Stomach (tissue), 9 donors: ENCODE measurements around the gene UBE2O. TPM values are rescaled to one million over a fixed set of nuclear protein-coding genes. Genes with fewer than 3 reads are reported as not detected.
A peak's percentile ranks its signal among the peaks of the same experiment; 100 is the strongest.

Experiments used
- DNase-seq, 2 donors: peaks; one replicate each; pipeline versions ENCODE4 v3.0.0 to v3.0.0-alpha.2; 2013 to 2019
- H3K27ac ChIP-seq, 5 donors: fragments of 200-600 bp in 4 of 5; sonication (generic) in 4 of 5; one replicate each; pipeline ENCODE4 v1.5.1; 2013 to 2019; ENCODE audit warnings: mild to moderate bottlenecking in 1 of 5, moderate library complexity in 1 of 5
- H3K27me3 ChIP-seq, 3 donors: fragments of 200-600 bp; sonication (generic); one replicate each; pipeline ENCODE4 v1.5.1; 2017 to 2019; ENCODE audit warnings: mixed run types in 1 of 3
- H3K36me3 ChIP-seq, 4 donors: fragments of 200-600 bp; sonication (generic); 1 replicate in 3 of 4; 2 replicates in 1 of 4; pipeline ENCODE4 v1.5.1; 2016 to 2019
- H3K4me1 ChIP-seq, 4 donors: fragments of 200-600 bp; sonication (generic); one replicate each; pipeline ENCODE4 v1.5.1; 2016 to 2019
- H3K4me3 ChIP-seq, 4 donors: fragments of 200-600 bp; sonication (generic) in 3 of 4; one replicate each; pipeline ENCODE4 v1.5.1; 2016 to 2019; ENCODE audit warnings: mild to moderate bottlenecking in 1 of 4
- H3K9me3 ChIP-seq, 4 donors: fragments of 200-600 bp; sonication (generic); one replicate each; pipeline ENCODE4 v1.5.1; 2016 to 2019
- CTCF ChIP-seq, 7 experiments: fragments of 450-650 bp in 4 of 7; fragments of 200-600 bp in 3 of 7; sonication (generic) in 3 of 7; IDR thresholded peaks; one replicate each; pipeline ENCODE4 v1.5.1; 2016 to 2019; ENCODE audit warnings: antibody characterized with exemption in 7 of 7, control low read depth in 2 of 7, mild to moderate bottlenecking in 1 of 7
- EP300 ChIP-seq: sonication (generic); formaldehyde crosslinking; IDR thresholded peaks from one replicate; pipeline ENCODE4 v1.6.1; 2017; ENCODE audit warnings: antibody characterized with exemption
- POLR2A ChIP-seq, 4 donors: fragments of 450-650 bp; IDR thresholded peaks; one replicate each; pipeline ENCODE4 v1.6.1; 2016; ENCODE audit warnings: antibody characterized with exemption in 4 of 4, control low read depth in 2 of 4, mild to moderate bottlenecking in 1 of 4, moderate library complexity in 1 of 4
- POLR2AphosphoS5 ChIP-seq, 3 donors: sonication (generic); formaldehyde crosslinking; IDR thresholded peaks; one replicate each; pipeline ENCODE4 v1.6.1; 2016; ENCODE audit warnings: antibody characterized with exemption in 3 of 3
- WGBS, 5 donors: extraction: QIAGEN DNeasy Blood & Tissue Kit in 3 of 5; methylation state at CpG; one replicate each; pipeline versions ENCODE4 v1.1.5 to v1.1.7; 2013 to 2018; 5-methylcytosine and 5-hydroxymethylcytosine counted together
- intact Hi-C: fragments of 100-400 bp; cut with DNase I; formaldehyde crosslinking; loops from one replicate; pipeline ENCODE4 v1.15.1; 2023; ENCODE audit warnings: low total_unique reads
- polyA plus RNA-seq, 3 donors: library from polyadenylated mRNA; stranded (reverse); fragments of 200-250 nt; gene quantifications; one replicate each; pipeline ENCODE4 v1.2.3, GENCODE V29; 2013
- total RNA-seq, 5 donors: library from RNA; depleted of rRNA; stranded (reverse); fragments of >200 nt; gene quantifications; one replicate each; pipeline versions ENCODE4 v1.1.0 to v1.2.3, GENCODE V29; 2014 to 2016
- donor health status: healthy with polysubstance abuse.
- donor health status: Bipolar disorder and iron deficiency.
- donor health status: healthy.

The UBE2O gene
- total and polyA plus RNA-seq, 8 donors = 4.6 to 32.7 (median 11.9) TPM

GRCh38 chr17:76382351-76382802 is 70.6 kb downstream of the UBE2O start:
- 12 to 29% (median 21%) methylated on average over 10 to 21 of the region's 21 CpGs for WGBS, 5 donors
- intact Hi-C loops = no loop called here
- DNase-seq = peak in 1 of 2 donors; percentile 73

GRCh38 chr17:76381633-76382350 is 71.2 kb downstream of the UBE2O start:
- intact Hi-C loops = no loop called here
- H3K4me3 ChIP-seq = peak overlapping the region in 2 of 4 donors; percentile 60 to 76
- WGBS, 5 donors = 68 to 78% (median 76%) methylated on average over 11 to 19 of the region's 19 CpGs
- peaks cover 37 to 49% (median 44%) of the 10 kb centered on the region in 4 donors for H3K4me1 ChIP-seq
- H3K27me3 ChIP-seq = peaks cover 0 to 31% (median 17%) of the 10 kb centered on the region in 3 donors
- H3K36me3 ChIP-seq = peaks cover 0 to under 1% (median 0%) of the 10 kb centered on the region in 4 donors
- DNase-seq = no peak
- no peaks in the 10 kb centered on the region for H3K9me3 ChIP-seq
- H3K27ac ChIP-seq = peak overlapping the region in 3 of 5 donors; percentile 80 to 87 (median 86)
- TF ChIP-seq CTCF (IDR thresholded peaks at IDR 0.05) (no peak), EP300 (no peak), POLR2A (IDR thresholded peaks at IDR 0.05) (no peak), POLR2AphosphoS5 (IDR thresholded peaks at IDR 0.05) (no peak)

More at GRCh38 chr17:76382351-76382802, 70.6 kb downstream of the UBE2O start:
- Histone ChIP-seq H3K9me3 (no peaks in the 10 kb centered on the region), H3K4me3 (peak overlapping the region; percentile 51 to 76 (median 60)), H3K27me3 (peaks cover 0 to 29% (median 17%) of the 10 kb centered on the region in 3 donors), H3K27ac (peak overlapping the region in 4 of 5 donors; percentile 70 to 87 (median 83)), H3K36me3 (peaks cover 0 to 6% (median 0%) of the 10 kb centered on the region in 4 donors), H3K4me1 (peaks cover 37 to 52% (median 44%) of the 10 kb centered on the region in 4 donors)
- TF ChIP-seq POLR2AphosphoS5 (IDR thresholded peaks at IDR 0.05) (no peak), POLR2A (IDR thresholded peaks at IDR 0.05) (no peak), EP300 (no peak), CTCF (IDR thresholded peaks at IDR 0.05) (no peak)

- no peak overlapping the region for H3K4me3 ChIP-seq
- peaks cover 22 to 29% (median 28%) of the 10 kb centered on the region in 4 donors for H3K4me1 ChIP-seq
- no peaks in the 10 kb centered on the region for H3K9me3 ChIP-seq
- no peak for DNase-seq
- H3K27me3 ChIP-seq = peaks cover 0 to 28% (median 9%) of the 10 kb centered on the region in 3 donors
- TF ChIP-seq POLR2A (IDR thresholded peaks at IDR 0.05) = no peak
- intact Hi-C loops = no loop called here
- WGBS, 5 donors = 86 to 91% (median 90%) methylated on average over 20 to 21 of the region's 21 CpGs
- no peaks in the 10 kb centered on the region for H3K36me3 ChIP-seq
- no peak overlapping the region for H3K27ac ChIP-seq
Observed at GRCh38 chr17:76379646-76380376, 73.1 kb downstream of the UBE2O start.

DNA sequence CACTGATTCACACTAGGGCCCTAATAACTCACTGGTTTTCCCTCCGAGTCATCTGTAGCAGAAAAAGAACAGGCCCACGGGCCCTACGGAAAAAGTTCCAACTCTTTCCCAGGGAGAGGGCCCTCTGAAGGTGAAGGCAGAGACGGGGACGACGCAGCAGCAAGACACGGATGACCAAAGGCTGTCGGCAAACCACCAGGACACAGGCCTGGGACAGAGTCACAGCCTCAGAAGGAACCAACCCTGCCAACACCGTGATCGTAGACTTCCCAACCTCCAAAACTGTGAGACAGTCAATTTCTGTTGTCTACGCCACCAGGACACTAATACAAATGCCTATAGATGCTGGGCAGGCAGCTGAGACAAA is 73.7 kb downstream of the UBE2O start:
- TF ChIP-seq POLR2A (IDR thresholded peaks at IDR 0.05) (no peak), CTCF (IDR thresholded peaks at IDR 0.05) (no peak), EP300 (no peak), POLR2AphosphoS5 (IDR thresholded peaks at IDR 0.05) (no peak)
- Histone ChIP-seq H3K9me3 (no peaks in the 10 kb centered on the region), H3K36me3 (no peaks in the 10 kb centered on the region), H3K4me1 (peaks cover 18 to 25% (median 24%) of the 10 kb centered on the region in 4 donors), H3K27me3 (peaks cover 0 to 25% (median 9%) of the 10 kb centered on the region in 3 donors), H3K4me3 (no peak overlapping the region), H3K27ac (no peak overlapping the region)
- DNase-seq = no peak
- intact Hi-C loops = no loop called here
- 91 to 95% (median 94%) methylated on average over 11 of the region's 11 CpGs for WGBS, 5 donors
